GOT3 (cell line): ENCODE measurements around the gene EXOC1L.

Source experiments
- DNase-seq: peaks from one replicate; lab custom pipeline; 2025; ENCODE audit warnings: mixed read lengths; lab: John Stamatoyannopoulos, UW

EXOC1L gene

GRCh38 chr4:55884093-55884850 is 64.7 kb downstream of the EXOC1L start:
- no peak for DNase-seq

GRCh38 chr4:55884851-55885219 is 65.2 kb downstream of the EXOC1L start:
- DNase-seq: no peak
